H9 (cell line): ENCODE results near the gene CCDC126. TPM values are rescaled to one million over a fixed set of nuclear protein-coding genes. Genes with fewer than 3 reads are reported as not detected.

Experiments used
- DNase-seq: peaks from one replicate; pipeline ENCODE4 v3.0.0-alpha.2; 2017
- H2AFZ ChIP-seq: one replicate; pipeline ENCODE4 v1.6.1; 2013; ENCODE audit warnings: mild to moderate bottlenecking, low read length, control low read depth, moderate library complexity
- H2AK5ac ChIP-seq: 2 replicates; pipeline ENCODE4 v1.6.1; 2013; ENCODE audit warnings: low read length, control low read depth, mixed read lengths; ENCODE audit not compliant: insufficient read length
- H2BK120ac ChIP-seq: one replicate; pipeline ENCODE4 v1.6.1; 2013; ENCODE audit warnings: low read depth, mild to moderate bottlenecking, low read length, control low read depth, inconsistent platforms; ENCODE audit not compliant: poor library complexity, severe bottlenecking
- H2BK12ac ChIP-seq: 2 replicates; pipeline ENCODE4 v1.6.1; 2013; ENCODE audit warnings: low read length, control low read depth, mixed read lengths, low read depth; ENCODE audit not compliant: insufficient read length
- H2BK15ac ChIP-seq: 2 replicates; pipeline ENCODE4 v1.6.1; 2013; ENCODE audit warnings: low read depth, low read length, control low read depth
- H2BK20ac ChIP-seq: one replicate; pipeline ENCODE4 v1.6.1; 2013; ENCODE audit warnings: low read depth, mild to moderate bottlenecking, low read length, control low read depth, inconsistent platforms; ENCODE audit not compliant: poor library complexity, severe bottlenecking
- H2BK5ac ChIP-seq: 2 replicates; pipeline ENCODE4 v1.6.1; 2013; ENCODE audit warnings: low read length, control low read depth, mixed read lengths; ENCODE audit not compliant: insufficient read length
- H3K14ac ChIP-seq: 2 replicates; pipeline ENCODE4 v1.6.1; 2013; ENCODE audit warnings: low read length, control low read depth; ENCODE audit not compliant: insufficient read depth
- H3K18ac ChIP-seq: 2 replicates; pipeline ENCODE4 v1.6.1; 2013; ENCODE audit warnings: low read depth, mild to moderate bottlenecking, mixed read lengths, low read length, control low read depth; ENCODE audit not compliant: insufficient read length
- H3K23ac ChIP-seq: 2 replicates; pipeline ENCODE4 v1.6.1; 2013; ENCODE audit warnings: low read length, control low read depth, mixed read lengths, low read depth; ENCODE audit not compliant: insufficient read length
- H3K23me2 ChIP-seq: 2 replicates; pipeline ENCODE4 v1.6.1; 2013; ENCODE audit warnings: low read depth, mild to moderate bottlenecking, mixed read lengths, low read length, control low read depth; ENCODE audit not compliant: insufficient read length, poor library complexity, severe bottlenecking
- H3K27ac ChIP-seq: 2 replicates; pipeline ENCODE4 v1.5.1; 2013; ENCODE audit warnings: low read length, control low read depth, mixed read lengths, low read depth; ENCODE audit not compliant: insufficient read length
- H3K27me3 ChIP-seq: 2 replicates; pipeline ENCODE4 v1.6.1; 2013; ENCODE audit warnings: low read length, control low read depth, inconsistent platforms; ENCODE audit not compliant: insufficient read depth
- H3K4ac ChIP-seq: 2 replicates; pipeline ENCODE4 v1.6.1; 2013; ENCODE audit warnings: low read depth, mild to moderate bottlenecking, control low read depth, inconsistent platforms, low read length, moderate library complexity
- H3K4me1 ChIP-seq: 2 replicates; pipeline ENCODE4 v1.6.1; 2013; ENCODE audit warnings: low read length, control low read depth, inconsistent platforms; ENCODE audit not compliant: insufficient read depth
- H3K4me2 ChIP-seq: 2 replicates; pipeline ENCODE4 v1.6.1; 2013; ENCODE audit warnings: low read length, control low read depth, mixed read lengths; ENCODE audit not compliant: insufficient read length, insufficient read depth
- H3K56ac ChIP-seq: 2 replicates; pipeline ENCODE4 v1.6.1; 2013; ENCODE audit warnings: low read depth, mild to moderate bottlenecking, mixed read lengths, low read length, control low read depth; ENCODE audit not compliant: insufficient read length
- H3K79me1 ChIP-seq: 2 replicates; pipeline ENCODE4 v1.6.1; 2013; ENCODE audit warnings: low read depth, mild to moderate bottlenecking, moderate library complexity, low read length, control low read depth, inconsistent platforms; ENCODE audit not compliant: insufficient read depth, poor library complexity, severe bottlenecking
- H3K79me2 ChIP-seq: 2 replicates; pipeline ENCODE4 v1.6.1; 2013; ENCODE audit warnings: low read length, control low read depth, inconsistent platforms; ENCODE audit not compliant: insufficient read depth
- H3K9ac ChIP-seq: 2 replicates; pipeline ENCODE4 v1.6.1; 2013; ENCODE audit warnings: low read length, control low read depth, mixed read lengths; ENCODE audit not compliant: insufficient read length; ENCODE audit errors: extremely low read depth
- H3K9me3 ChIP-seq: one replicate; pipeline ENCODE4 v1.6.1; 2013; ENCODE audit warnings: low read depth, low read length, inconsistent platforms; ENCODE audit not compliant: control insufficient read depth
- H3T11ph ChIP-seq: one replicate; pipeline ENCODE4 v1.6.1; 2013; ENCODE audit warnings: mild to moderate bottlenecking, low read length, control low read depth, inconsistent platforms
- H4K20me1 ChIP-seq: one replicate; pipeline ENCODE4 v1.6.1; 2013; ENCODE audit not compliant: control insufficient read depth, insufficient read length, insufficient read depth
- H4K5ac ChIP-seq: 2 replicates; pipeline ENCODE4 v1.6.1; 2013; ENCODE audit warnings: low read depth, mild to moderate bottlenecking, mixed read lengths, low read length, control low read depth; ENCODE audit not compliant: insufficient read length
- H4K8ac ChIP-seq: replicated peaks from 2 replicates; pipeline ENCODE4 v1.6.1; 2013; ENCODE audit warnings: low read length, control low read depth, mixed read lengths, low read depth; ENCODE audit not compliant: insufficient read length
- H4K91ac ChIP-seq: 2 replicates; pipeline ENCODE4 v1.6.1; 2013; ENCODE audit warnings: low read depth, mild to moderate bottlenecking, moderate library complexity, mixed read lengths, low read length, control low read depth; ENCODE audit not compliant: insufficient read length
- H3K27ac Mint-ChIP-seq, 3 experiments: 2 replicates in 2 of 3; 3 replicates in 1 of 3; pipeline ENCODE4 v1.8.0; 2020 to 2021; ENCODE audit warnings: mixed read lengths in 3 of 3, mild to moderate bottlenecking in 1 of 3, moderate library complexity in 1 of 3
- H3K27me3 Mint-ChIP-seq: 2 replicates; pipeline ENCODE4 v1.8.0; 2021; ENCODE audit warnings: low read depth, mild to moderate bottlenecking, moderate library complexity, mixed read lengths
- H3K36me3 Mint-ChIP-seq, 3 experiments: 2 replicates in 2 of 3; 3 replicates in 1 of 3; pipeline ENCODE4 v1.8.0; 2020 to 2021; ENCODE audit warnings: low read depth in 3 of 3, mixed read lengths in 3 of 3; ENCODE audit not compliant: insufficient read depth in 1 of 3
- H3K4me1 Mint-ChIP-seq, 2 experiments: 2 replicates each; pipeline ENCODE4 v1.8.0; 2020; ENCODE audit warnings: mixed read lengths in 2 of 2
- H3K4me3 Mint-ChIP-seq, 2 experiments: 2 replicates in 1 of 2; 3 replicates in 1 of 2; pipeline ENCODE4 v1.8.0; 2020 to 2021; ENCODE audit warnings: mild to moderate bottlenecking in 2 of 2, mixed read lengths in 2 of 2, moderate library complexity in 1 of 2
- H3K9me3 Mint-ChIP-seq, 2 experiments: 2 replicates in 1 of 2; 3 replicates in 1 of 2; pipeline ENCODE4 v1.8.0; 2020; ENCODE audit warnings: mild to moderate bottlenecking in 2 of 2, mixed read lengths in 2 of 2, moderate library complexity in 1 of 2
- CTCF ChIP-seq: fragments of 200-600 bp; sonication (generic); conservative IDR thresholded peaks from 3 replicates; pipeline ENCODE4 v1.8.0; 2021; ENCODE audit warnings: antibody characterized with exemption, mild to moderate bottlenecking
- WGBS: extraction: QIAGEN DNeasy Blood & Tissue Kit; methylation state at CpG from one replicate; pipeline ENCODE4 v1.1.7; 2013; ENCODE audit warnings: missing lambda C conversion rate, low lambda C conversion rate, mixed read lengths; ENCODE audit not compliant: insufficient read length; ENCODE audit errors: extremely low coverage; 5-methylcytosine and 5-hydroxymethylcytosine counted together
- total RNA-seq: library from RNA; stranded (reverse); gene quantifications from 2 replicates; pipeline ENCODE4 v1.2.1, GENCODE V29; 2021

The CCDC126 gene
- total RNA-seq, 1 experiment from 2014 or later, result 4.0 TPM

- no peaks in the 10 kb centered on the region for H3K4me1 ChIP-seq
- no peak overlapping the region for H3K23ac ChIP-seq
- Mint-ChIP-seq H3K27ac (no peak overlapping the region), H3K4me1 (no peaks in the 10 kb centered on the region), H3K4me3 (no peak overlapping the region), H3K27me3 (peaks cover 13% of the 10 kb centered on the region), H3K9me3 (no peaks in the 10 kb centered on the region), H3K36me3 (no peaks in the 10 kb centered on the region)
- H2BK15ac ChIP-seq, result no peak overlapping the region
- no peak overlapping the region for H3K14ac ChIP-seq
- no peak overlapping the region for H3K56ac ChIP-seq
- H3K9ac ChIP-seq, result no peak overlapping the region
- no peak overlapping the region for H3K4me2 ChIP-seq
- TF ChIP-seq CTCF, result no peak
- H4K91ac ChIP-seq, result no peak overlapping the region
- WGBS, result no CpG with 5 or more reads among the region's 1 CpG
- no peaks in the 10 kb centered on the region for H3K79me2 ChIP-seq
- no peaks in the 10 kb centered on the region for H3K23me2 ChIP-seq
- no peak overlapping the region for H3K4ac ChIP-seq
- no peak overlapping the region for H2BK20ac ChIP-seq
- H3K18ac ChIP-seq, result no peak overlapping the region
- no peaks in the 10 kb centered on the region for H3K9me3 ChIP-seq
- DNase-seq, result no peak
- H4K20me1 ChIP-seq, result no peaks in the 10 kb centered on the region
- H4K5ac ChIP-seq, result no peak overlapping the region
- no peak overlapping the region for H2BK120ac ChIP-seq
- H3K27ac ChIP-seq, result no peak overlapping the region
- no peaks in the 10 kb centered on the region for H3K27me3 ChIP-seq
- no peak overlapping the region for H4K8ac ChIP-seq
- no peak overlapping the region for H2AFZ ChIP-seq
- no peak overlapping the region for H2AK5ac ChIP-seq
- H3T11ph ChIP-seq, result no peak overlapping the region
- H3K79me1 ChIP-seq, result no peaks in the 10 kb centered on the region
- H2BK5ac ChIP-seq, result no peak overlapping the region
- no peak overlapping the region for H2BK12ac ChIP-seq
Measured at GRCh38 chr7:23590529-23590928, 6.7 kb upstream of the CCDC126 start.
